Activated CD8-positive, alpha-beta memory T cell treated with anti-CD3 and anti-CD28 coated beads, Interleukin-2, amount 10 ng/mL, durations not matched to agents 7 days and 5 days (primary cell): Measurements from ENCODE around the gene TIGAR. TPM values are rescaled to one million over a fixed set of nuclear protein-coding genes. Genes with fewer than 3 reads are reported as not detected.
A peak's percentile ranks its signal among the peaks of the same experiment; 100 is the strongest.

Source experiments
- ATAC-seq: fragments of 150-1000 bp; cut with Tn5 transposase; one replicate; pipeline ENCODE4 v1.10.0; 2021; ENCODE audit warnings: moderate library complexity
- CTCF ChIA-PET: fragments of 350-600 bp; sonication (Branson Sonifier 250); formaldehyde crosslinking; loops from one replicate; lab custom pipeline; 2021; ENCODE audit warnings: antibody characterized with exemption; lab: Charles Lee
- DNase-seq: peaks from one replicate; pipeline ENCODE4 v3.0.0-alpha.2; 2020
- H3K27ac Mint-ChIP-seq: one replicate; pipeline ENCODE4 v1.8.0; 2021; ENCODE audit warnings: mild to moderate bottlenecking, mixed read lengths
- H3K27me3 Mint-ChIP-seq: one replicate; pipeline ENCODE4 v1.8.0; 2021; ENCODE audit warnings: mixed read lengths
- H3K36me3 Mint-ChIP-seq: one replicate; pipeline ENCODE4 v1.8.0; 2021; ENCODE audit warnings: mild to moderate bottlenecking, mixed read lengths
- H3K4me1 Mint-ChIP-seq: one replicate; pipeline ENCODE4 v1.8.0; 2021; ENCODE audit warnings: mixed read lengths
- H3K4me3 Mint-ChIP-seq: one replicate; pipeline ENCODE4 v1.8.0; 2021; ENCODE audit warnings: mild to moderate bottlenecking, moderate library complexity, mixed read lengths
- H3K9me3 Mint-ChIP-seq: one replicate; pipeline ENCODE4 v1.8.0; 2022; ENCODE audit warnings: low read depth, mixed read lengths
- total RNA-seq, 2 experiments: library from RNA; stranded (reverse); gene quantifications; one replicate each; pipeline ENCODE4 v1.2.3, GENCODE V29; 2021

TIGAR gene
- total RNA-seq, 2 experiments from 2014 or later = 7.6 to 18.1 TPM

DNA sequence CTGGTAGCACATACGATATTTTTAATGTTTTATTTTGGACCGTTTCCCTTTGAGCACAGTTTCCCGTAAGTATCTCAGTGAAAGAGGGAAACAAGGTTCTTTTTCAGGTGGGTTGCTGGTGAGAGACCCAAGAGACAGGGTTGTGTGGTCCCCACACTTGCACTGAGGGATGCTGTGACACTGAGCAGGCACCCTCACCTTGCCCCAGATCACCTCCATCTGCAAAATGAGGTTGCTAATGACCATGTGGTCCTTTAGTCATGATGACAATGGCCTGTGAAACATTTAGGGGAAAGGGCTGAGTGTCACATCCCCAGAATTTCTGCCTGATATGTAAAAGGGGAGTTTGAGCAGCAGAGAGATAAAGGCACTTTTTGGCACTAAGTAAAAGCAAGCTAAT lies 43.2 kb upstream of the TIGAR start:
- H3K36me3 Mint-ChIP-seq = peaks cover 89% of the 10 kb centered on the region
- peaks cover 67% of the 10 kb centered on the region for H3K4me1 Mint-ChIP-seq
- DNase-seq = no peak
- CTCF ChIA-PET = interaction anchor here (0.9 to 7.2 kb wide), 28 partner anchors 9 to 392 kb away, joined by 3 to 97 read pairs (median 14); no protein-coding TSS in a partner anchor
- no peaks in the 10 kb centered on the region for H3K9me3 Mint-ChIP-seq
- peak overlapping the region; percentile 88 for H3K4me3 Mint-ChIP-seq
- no peaks in the 10 kb centered on the region for H3K27me3 Mint-ChIP-seq
- peak overlapping the region; percentile 66 for H3K27ac Mint-ChIP-seq
- ATAC-seq = no peak

DNA sequence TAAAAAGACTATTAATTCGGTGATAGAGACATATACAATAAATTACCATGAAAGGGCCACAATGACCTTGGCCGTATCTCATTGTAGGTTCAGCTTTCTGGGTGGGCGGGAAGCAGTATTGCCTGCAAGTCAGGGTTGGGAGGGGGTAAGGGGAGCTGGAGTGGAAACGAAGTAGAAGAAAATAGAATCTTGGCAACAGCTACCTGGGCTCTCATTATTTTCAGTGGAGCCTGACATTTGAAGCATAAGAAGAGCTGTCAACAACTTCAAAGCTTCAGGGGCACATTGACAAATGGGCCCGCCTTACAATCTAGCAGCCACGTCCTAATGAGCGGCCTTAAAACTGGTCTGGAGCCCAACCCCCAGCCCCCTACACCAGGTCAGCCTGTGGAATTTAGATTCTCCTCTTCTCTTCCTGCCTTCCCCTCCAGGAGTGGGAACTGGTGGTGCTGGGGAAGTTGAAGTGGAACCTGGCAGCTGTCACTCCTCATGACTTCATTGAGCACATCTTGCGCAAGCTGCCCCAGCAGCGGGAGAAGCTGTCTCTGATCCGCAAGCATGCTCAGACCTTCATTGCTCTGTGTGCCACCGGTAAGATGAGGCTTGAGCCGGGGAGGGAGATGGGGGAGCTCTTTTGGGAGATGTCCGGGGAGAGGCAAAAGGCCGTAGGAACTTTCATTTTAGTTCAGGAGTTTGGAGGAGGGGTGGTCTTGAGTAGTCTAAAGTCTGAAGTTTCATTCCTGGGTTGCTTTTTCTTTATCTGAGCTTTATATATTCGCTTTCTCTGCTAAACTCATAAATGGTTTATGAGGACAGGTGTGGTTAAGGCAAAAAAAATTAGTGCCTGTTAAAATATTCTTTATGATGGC lies 42.5 kb upstream of the TIGAR start:
- Mint-ChIP-seq H3K27ac (peak overlapping the region; percentile 70), H3K9me3 (no peaks in the 10 kb centered on the region), H3K4me3 (peak overlapping the region; percentile 88), H3K36me3 (peaks cover 92% of the 10 kb centered on the region), H3K27me3 (no peaks in the 10 kb centered on the region), H3K4me1 (peaks cover 70% of the 10 kb centered on the region)
- ATAC-seq (no peak), DNase-seq (no peak)
- CTCF ChIA-PET = interaction anchor here (0.9 to 7.2 kb wide), 12 partner anchors 9 to 392 kb away, joined by 3 to 97 read pairs (median 22); no protein-coding TSS in a partner anchor

DNA sequence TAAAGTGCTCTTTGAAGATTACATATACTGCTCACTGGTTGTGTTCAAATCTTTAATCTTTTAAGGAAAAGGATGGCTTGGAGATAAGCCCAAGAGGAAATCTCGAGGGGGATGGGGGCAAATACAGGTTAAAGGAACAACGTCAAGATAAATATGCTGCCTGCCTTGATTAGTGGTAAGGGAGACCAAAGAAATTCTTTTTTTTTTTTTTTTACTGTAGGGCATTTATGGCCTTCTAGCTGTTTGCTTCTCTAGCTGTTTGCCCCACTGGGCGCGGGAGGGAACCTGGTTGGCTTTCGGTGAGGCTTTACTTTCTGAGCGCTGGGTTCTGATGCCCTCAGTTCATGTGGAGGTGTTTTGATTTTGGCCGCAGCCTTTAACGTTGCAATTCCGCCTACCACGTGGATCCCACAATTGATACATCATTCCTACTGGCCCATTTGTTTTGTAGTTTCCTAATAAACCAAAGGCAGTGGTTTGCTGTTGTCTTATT lies 41.8 kb upstream of the TIGAR start:
- no peak for ATAC-seq
- Mint-ChIP-seq H3K9me3 (no peaks in the 10 kb centered on the region), H3K36me3 (peaks cover 95% of the 10 kb centered on the region), H3K4me3 (peak overlapping the region; percentile 88), H3K4me1 (peaks cover 76% of the 10 kb centered on the region), H3K27me3 (no peaks in the 10 kb centered on the region), H3K27ac (peak overlapping the region; percentile 70)
- CTCF ChIA-PET = interaction anchor here (0.9 to 7.2 kb wide), 5 partner anchors 135 to 393 kb away, joined by 3 to 97 read pairs (median 71); no protein-coding TSS in a partner anchor
- DNase-seq = no peak

DNA sequence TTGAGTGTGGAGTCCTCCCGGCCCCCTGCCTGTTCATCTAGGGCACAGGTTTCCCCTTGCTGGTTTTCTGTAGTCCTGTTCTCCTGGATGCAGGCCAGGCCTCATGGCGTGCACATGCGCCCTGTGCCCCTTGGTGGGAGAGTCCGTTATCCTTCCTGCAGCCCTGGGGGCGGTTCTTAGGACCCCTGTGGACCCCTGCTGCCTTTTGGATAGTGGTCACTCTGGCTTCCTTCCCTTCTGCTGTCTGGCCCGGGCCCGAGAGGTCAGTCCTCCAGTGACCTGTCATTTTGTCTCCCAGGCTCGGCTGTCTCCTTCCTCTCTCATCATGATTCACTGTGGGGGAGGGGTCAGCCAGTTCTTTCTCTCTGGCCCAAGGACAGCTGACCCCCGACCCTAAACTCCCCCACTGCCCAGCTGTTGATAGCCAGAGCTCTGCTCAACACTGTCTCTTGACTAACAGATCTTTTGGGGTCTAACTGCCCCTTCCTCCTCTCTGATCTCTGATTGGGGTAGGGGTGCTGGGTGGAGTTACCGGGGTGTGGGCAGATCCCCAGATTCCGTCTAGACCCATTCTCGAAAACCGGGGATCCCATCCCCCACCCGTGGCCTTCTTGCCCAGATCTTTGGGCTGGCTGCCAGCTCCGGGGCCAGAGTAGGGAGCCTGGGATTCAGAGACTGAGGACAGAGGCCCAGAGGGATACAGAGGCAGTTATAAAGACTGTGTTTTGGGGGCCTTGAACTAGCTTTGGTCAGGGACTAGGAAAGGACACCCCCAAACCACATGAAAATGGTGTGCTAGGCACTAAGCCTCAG lies 40.5 kb upstream of the TIGAR start:
- peak overlapping the region; percentile 24 for H3K27ac Mint-ChIP-seq
- peaks cover 94% of the 10 kb centered on the region for H3K36me3 Mint-ChIP-seq
- DNase-seq (no peak), ATAC-seq (no peak)
- no peaks in the 10 kb centered on the region for H3K27me3 Mint-ChIP-seq
- peaks cover 87% of the 10 kb centered on the region for H3K4me1 Mint-ChIP-seq
- peak overlapping the region; percentile 8 for H3K4me3 Mint-ChIP-seq
- H3K9me3 Mint-ChIP-seq = no peaks in the 10 kb centered on the region
- CTCF ChIA-PET = interaction anchor here (1.0 to 7.2 kb wide), 4 partner anchors 12 to 394 kb away, joined by 3 to 97 read pairs (median 50); no protein-coding TSS in a partner anchor

DNA sequence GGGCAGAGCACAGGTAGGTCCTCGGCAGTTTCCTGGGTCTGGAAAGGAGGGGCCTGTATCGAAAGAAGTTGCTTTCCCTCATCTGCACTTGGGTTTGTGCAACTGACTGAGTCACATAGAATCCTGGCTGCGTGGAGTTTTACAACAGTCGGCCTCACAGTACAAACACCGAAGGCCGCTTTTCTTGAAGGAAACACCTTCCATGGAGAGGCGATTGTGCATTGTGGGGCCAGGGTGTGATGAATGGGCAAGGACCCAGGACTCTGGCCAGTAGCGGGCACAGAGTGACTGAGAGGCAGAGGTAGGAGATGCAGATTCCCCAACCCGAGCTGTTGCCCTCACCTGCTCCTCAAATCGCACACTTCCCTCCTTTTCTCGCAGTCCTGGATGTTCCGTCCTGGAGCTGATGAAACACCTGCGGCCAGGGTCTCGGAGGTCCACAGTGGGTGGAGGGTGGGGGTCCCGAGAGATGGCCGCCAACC lies 39.8 kb upstream of the TIGAR start:
- DNase-seq (no peak), ATAC-seq (no peak)
- no peaks in the 10 kb centered on the region for H3K9me3 Mint-ChIP-seq
- no peaks in the 10 kb centered on the region for H3K27me3 Mint-ChIP-seq
- H3K36me3 Mint-ChIP-seq = peaks cover 94% of the 10 kb centered on the region
- H3K4me1 Mint-ChIP-seq = peaks cover 94% of the 10 kb centered on the region
- CTCF ChIA-PET = interaction anchor here (1.0 to 7.2 kb wide), 3 partner anchors 11 to 395 kb away, joined by 3 to 94 read pairs (median 6); no protein-coding TSS in a partner anchor
- H3K27ac Mint-ChIP-seq = peak overlapping the region; percentile 42
- H3K4me3 Mint-ChIP-seq = no peak overlapping the region

DNA sequence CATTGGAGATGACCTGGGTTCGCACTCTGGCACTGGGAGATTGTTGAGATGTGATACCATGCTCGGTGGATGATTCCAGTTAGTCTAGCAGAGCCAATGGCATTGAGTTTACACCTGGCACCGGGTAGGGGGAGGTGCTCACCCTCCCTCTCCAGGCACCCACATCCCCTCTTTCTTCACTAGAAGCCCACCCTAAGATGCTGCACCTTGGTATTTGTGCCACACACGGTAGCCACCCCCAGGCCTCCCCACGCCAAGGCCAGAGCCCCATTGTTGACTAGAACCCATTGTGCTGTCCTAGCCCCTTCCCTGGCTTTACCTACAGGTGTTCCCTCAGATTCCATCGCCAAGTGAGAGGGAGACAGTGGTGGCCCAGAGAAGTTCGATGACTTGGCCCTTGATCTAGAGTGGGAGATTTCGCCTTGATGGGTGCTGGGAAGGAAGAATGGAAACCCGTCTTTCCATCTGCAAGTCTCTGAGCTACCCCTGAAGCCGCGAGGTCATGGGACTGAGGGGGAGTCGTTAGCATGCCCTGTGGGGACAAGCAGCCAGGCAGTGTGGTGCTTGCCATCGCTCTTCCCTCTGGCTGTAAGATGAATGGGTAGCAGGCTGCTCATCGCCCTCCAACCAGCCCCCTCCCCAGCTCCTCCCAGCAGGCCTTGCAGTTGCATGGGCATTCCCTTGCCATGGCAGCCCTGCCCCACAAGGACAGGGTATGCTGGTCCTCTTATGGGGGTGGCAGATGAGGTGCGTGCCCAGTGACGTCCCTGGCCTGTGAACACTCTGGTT lies 38.7 kb upstream of the TIGAR start:
- DNase-seq (no peak), ATAC-seq (peak; percentile 13)
- no peaks in the 10 kb centered on the region for H3K9me3 Mint-ChIP-seq
- CTCF ChIA-PET = interaction anchor here (7.2 kb wide), 1 partner anchor 396 kb away, joined by 94 read pairs; no protein-coding TSS in a partner anchor
- no peak overlapping the region for H3K4me3 Mint-ChIP-seq
- no peaks in the 10 kb centered on the region for H3K27me3 Mint-ChIP-seq
- peak overlapping the region; percentile 49 for H3K27ac Mint-ChIP-seq
- peaks cover 94% of the 10 kb centered on the region for H3K36me3 Mint-ChIP-seq
- H3K4me1 Mint-ChIP-seq = peaks cover 96% of the 10 kb centered on the region

DNA sequence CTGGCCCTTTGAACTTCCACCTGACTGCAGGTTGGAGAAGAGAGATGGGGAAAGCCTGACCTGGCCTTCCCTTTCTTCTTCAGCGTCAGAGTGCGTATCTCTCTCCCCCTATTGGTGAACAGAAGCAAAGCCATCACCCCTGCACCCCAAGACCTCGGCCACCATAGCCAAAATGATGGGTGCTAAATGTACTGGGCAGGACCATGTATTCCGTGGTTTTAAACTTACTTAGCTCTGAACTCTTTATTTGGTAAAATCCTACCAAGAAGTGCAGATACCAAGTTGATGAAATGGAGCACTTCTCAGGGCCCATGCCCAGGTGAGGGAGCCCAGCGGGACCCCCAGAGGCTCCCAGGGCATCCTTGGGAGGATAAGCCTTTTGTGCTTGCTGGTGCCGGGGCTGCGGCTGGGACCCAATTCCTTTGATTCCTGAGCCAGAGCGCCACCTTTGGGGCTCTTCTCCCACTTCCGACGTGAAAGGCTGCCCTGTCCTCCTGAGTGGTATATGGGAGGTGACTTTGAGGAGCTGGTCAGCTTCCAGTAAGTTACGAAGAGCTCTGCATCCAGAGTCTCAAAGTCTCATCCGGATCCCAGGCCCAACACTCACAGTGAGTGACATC lies 38.0 kb upstream of the TIGAR start:
- no peaks in the 10 kb centered on the region for H3K9me3 Mint-ChIP-seq
- peak overlapping the region; percentile 23 for H3K27ac Mint-ChIP-seq
- CTCF ChIA-PET = interaction anchor here (0.9 to 1.1 kb wide), 2 partner anchors 167 to 168 kb away, joined by 3 read pairs; no protein-coding TSS in a partner anchor
- no peaks in the 10 kb centered on the region for H3K27me3 Mint-ChIP-seq
- H3K4me3 Mint-ChIP-seq = no peak overlapping the region
- H3K36me3 Mint-ChIP-seq = peaks cover 94% of the 10 kb centered on the region
- DNase-seq = no peak
- peaks cover 96% of the 10 kb centered on the region for H3K4me1 Mint-ChIP-seq
- peak; percentile 5 for ATAC-seq

DNA sequence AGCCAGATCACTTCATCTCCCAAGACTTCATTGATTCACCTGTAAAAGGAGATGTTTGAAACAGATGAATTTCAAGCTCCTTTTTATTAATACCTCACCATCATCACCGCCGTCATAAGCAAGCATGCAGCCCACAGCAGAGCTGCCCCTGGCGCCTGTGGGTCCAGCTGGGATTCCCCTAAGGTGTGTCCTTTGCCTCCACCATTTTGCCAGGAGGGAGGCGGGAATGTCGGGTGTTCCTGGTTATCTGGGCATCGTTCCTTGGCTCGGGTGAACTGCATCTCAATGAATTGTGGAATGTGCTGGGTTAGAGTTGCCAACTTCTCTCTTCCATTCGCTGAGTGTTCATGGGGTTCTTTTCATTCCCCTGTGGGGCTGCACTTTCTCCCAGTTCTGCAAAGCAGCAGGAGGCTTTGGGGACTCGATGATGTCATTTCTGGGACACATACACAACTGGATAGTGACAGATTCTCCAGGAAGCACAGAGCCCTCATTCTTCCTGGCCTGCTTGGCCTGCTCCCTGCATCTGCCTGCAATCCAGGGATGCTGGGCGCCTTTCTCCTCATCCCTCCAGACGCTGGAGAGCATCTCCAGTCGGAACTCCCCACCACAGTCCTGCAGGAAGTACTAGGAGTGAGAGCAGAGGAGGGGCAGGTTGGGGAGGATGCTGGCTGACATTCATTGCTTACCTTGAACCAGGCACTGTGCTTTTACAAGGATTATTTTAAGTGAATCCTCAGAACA lies 37.3 kb upstream of the TIGAR start:
- peaks cover 96% of the 10 kb centered on the region for H3K4me1 Mint-ChIP-seq
- H3K9me3 Mint-ChIP-seq = no peaks in the 10 kb centered on the region
- DNase-seq (no peak), ATAC-seq (no peak)
- CTCF ChIA-PET = interaction anchor here (0.9 to 6.8 kb wide), 3 partner anchors 7 to 169 kb away, joined by 3 to 38 read pairs (median 3); no protein-coding TSS in a partner anchor
- H3K27ac Mint-ChIP-seq = peak overlapping the region; percentile 23
- H3K27me3 Mint-ChIP-seq = no peaks in the 10 kb centered on the region
- H3K36me3 Mint-ChIP-seq = peaks cover 94% of the 10 kb centered on the region
- H3K4me3 Mint-ChIP-seq = no peak overlapping the region

DNA sequence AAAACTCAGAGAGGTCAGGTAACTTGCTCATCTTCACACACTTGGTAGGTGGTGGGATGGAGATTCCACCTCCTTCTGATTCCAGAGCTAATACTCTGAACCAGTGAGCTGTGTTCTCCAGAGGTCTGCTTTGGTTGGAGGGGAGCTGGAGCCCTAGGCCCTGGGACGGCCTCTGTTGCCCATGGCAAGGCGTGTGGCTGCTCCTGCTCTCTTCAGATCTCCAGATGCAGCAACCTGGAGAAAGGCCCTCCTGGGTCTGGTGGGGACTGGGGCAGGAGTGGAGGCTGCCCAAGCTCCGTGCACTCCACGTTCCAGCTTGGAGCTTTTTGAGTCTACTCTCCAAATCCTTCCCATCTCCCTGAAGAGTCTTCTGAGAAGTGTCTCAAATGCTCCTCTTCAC lies 36.7 kb upstream of the TIGAR start:
- H3K4me3 Mint-ChIP-seq = no peak overlapping the region
- CTCF ChIA-PET = interaction anchor here (1.7 to 6.8 kb wide), 2 partner anchors 8 to 177 kb away, joined by 5 to 38 read pairs; no protein-coding TSS in a partner anchor
- no peak for ATAC-seq

DNA sequence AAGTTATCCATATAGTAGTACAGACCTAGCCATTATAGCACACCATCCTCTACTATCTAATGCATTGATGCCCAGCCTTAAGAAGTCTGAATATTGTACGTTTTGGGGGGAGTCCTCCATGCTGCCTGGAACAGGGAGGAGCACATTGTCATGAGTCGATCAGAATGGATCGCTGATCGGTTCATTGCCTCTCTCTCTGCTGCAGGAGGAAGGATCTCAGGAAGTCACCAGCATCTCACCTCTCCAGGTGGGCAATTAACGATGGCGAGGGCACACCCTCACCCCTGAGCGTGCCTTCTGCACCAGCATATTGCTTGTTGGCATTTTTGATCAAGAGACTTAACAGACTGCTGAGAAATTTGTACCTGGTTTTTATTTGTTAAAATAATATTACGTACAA lies 35.9 kb upstream of the TIGAR start:
- H3K27ac Mint-ChIP-seq = peak overlapping the region; percentile 31
- DNase-seq = no peak
- no peaks in the 10 kb centered on the region for H3K27me3 Mint-ChIP-seq
- peaks cover 93% of the 10 kb centered on the region for H3K36me3 Mint-ChIP-seq
- no peaks in the 10 kb centered on the region for H3K9me3 Mint-ChIP-seq
- CTCF ChIA-PET = interaction anchor here (1.7 to 6.8 kb wide), 2 partner anchors 9 to 178 kb away, joined by 5 to 38 read pairs; no protein-coding TSS in a partner anchor
- no peak for ATAC-seq
- H3K4me1 Mint-ChIP-seq = peaks cover 95% of the 10 kb centered on the region
- H3K4me3 Mint-ChIP-seq = no peak overlapping the region

More for the DNA sequence above, 36.7 kb upstream of the TIGAR start:
- peaks cover 96% of the 10 kb centered on the region for H3K4me1 Mint-ChIP-seq
- H3K27me3 Mint-ChIP-seq = no peaks in the 10 kb centered on the region
- H3K9me3 Mint-ChIP-seq = no peaks in the 10 kb centered on the region
- DNase-seq = no peak
- no peak overlapping the region for H3K27ac Mint-ChIP-seq
- peaks cover 94% of the 10 kb centered on the region for H3K36me3 Mint-ChIP-seq

DNA sequence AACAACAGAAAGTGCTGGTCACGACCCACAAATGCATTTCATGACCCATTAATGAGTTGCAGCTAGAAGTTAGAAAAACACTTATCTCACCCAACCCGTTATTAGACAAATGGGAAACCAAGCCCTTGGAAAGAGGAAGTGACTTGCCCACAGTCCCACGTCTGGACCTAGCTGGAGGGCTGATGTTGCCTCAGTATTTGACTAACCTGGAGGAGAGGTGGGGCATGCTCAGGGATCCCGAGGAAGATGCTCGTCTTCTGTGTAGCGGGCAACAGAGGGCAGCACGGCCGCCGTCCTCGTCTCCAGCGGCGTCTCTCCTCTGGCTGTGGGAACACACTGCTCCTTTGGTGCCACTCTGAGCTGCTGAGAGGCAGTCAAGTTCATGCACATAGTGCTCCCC lies 34.8 kb upstream of the TIGAR start:
- H3K4me3 Mint-ChIP-seq = no peak overlapping the region
- H3K27me3 Mint-ChIP-seq = no peaks in the 10 kb centered on the region
- no peaks in the 10 kb centered on the region for H3K9me3 Mint-ChIP-seq
- H3K4me1 Mint-ChIP-seq = peaks cover 95% of the 10 kb centered on the region
- CTCF ChIA-PET = interaction anchor here (1.4 to 6.8 kb wide), 3 partner anchors 10 to 179 kb away, joined by 3 to 38 read pairs (median 5); no protein-coding TSS in a partner anchor
- DNase-seq (no peak), ATAC-seq (no peak)
- H3K27ac Mint-ChIP-seq = peak overlapping the region; percentile 12
- H3K36me3 Mint-ChIP-seq = peaks cover 93% of the 10 kb centered on the region
